Measurements from ENCODE around the gene MSI1.

Gene MSI1

DNA sequence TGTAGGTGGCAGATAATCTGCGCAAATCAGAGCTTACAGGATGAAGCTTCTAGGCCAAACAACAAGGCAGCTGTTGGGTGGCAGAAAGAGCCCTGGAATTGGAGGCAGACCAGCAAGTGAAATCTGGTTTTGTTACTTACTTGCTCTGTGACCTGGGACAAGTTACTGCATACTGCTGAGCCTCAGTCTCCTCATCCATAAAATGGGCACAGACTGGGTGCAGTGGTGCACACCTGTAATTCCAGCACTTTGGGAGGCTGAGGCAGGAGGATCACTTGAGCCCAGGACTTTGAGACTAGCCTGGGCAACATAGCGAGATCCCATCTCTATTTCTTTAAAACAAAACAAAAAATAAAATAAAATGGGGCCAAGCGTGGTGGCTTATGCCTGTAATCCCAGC is 37.6 kb upstream of the MSI1 start:
- TF ChIP-seq, protein P1, sequence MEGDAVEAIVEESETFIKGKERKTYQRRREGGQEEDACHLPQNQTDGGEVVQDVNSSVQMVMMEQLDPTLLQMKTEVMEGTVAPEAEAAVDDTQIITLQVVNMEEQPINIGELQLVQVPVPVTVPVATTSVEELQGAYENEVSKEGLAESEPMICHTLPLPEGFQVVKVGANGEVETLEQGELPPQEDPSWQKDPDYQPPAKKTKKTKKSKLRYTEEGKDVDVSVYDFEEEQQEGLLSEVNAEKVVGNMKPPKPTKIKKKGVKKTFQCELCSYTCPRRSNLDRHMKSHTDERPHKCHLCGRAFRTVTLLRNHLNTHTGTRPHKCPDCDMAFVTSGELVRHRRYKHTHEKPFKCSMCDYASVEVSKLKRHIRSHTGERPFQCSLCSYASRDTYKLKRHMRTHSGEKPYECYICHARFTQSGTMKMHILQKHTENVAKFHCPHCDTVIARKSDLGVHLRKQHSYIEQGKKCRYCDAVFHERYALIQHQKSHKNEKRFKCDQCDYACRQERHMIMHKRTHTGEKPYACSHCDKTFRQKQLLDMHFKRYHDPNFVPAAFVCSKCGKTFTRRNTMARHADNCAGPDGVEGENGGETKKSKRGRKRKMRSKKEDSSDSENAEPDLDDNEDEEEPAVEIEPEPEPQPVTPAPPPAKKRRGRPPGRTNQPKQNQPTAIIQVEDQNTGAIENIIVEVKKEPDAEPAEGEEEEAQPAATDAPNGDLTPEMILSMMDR (IDR thresholded peaks at IDR 0.05; ENCODE audit: borderline replicate concordance, insufficient read depth, low read depth, low read length), result no peak
- no peak overlapping the region for H3K4me3 ChIP-seq (ENCODE audit: low read depth, low read length)

DNA sequence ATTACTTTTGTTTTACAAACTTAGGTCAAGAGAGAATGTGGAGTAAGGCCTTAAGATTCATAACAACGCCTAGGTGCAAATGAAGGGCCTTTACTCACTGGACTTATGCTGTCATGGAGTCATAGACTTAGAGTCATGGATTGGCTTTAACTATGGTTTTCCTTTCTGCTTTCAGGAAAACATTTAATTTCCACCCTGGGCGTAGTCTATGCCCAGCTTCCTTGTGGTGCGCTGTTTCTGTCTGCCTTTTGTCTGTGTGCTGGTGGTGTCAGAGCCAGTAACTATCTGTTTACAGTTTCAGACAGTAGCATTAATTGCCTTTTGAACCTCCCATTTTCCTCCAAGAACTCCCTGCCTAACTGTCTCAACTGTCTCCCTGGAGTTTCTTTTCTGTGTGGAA is 37.1 kb upstream of the MSI1 start:
- H3K4me3 ChIP-seq (ENCODE audit: low read depth, low read length), result no peak overlapping the region
- TF ChIP-seq, protein P1 (IDR thresholded peaks at IDR 0.05; ENCODE audit: borderline replicate concordance, insufficient read depth, low read depth, low read length), result no peak

DNA sequence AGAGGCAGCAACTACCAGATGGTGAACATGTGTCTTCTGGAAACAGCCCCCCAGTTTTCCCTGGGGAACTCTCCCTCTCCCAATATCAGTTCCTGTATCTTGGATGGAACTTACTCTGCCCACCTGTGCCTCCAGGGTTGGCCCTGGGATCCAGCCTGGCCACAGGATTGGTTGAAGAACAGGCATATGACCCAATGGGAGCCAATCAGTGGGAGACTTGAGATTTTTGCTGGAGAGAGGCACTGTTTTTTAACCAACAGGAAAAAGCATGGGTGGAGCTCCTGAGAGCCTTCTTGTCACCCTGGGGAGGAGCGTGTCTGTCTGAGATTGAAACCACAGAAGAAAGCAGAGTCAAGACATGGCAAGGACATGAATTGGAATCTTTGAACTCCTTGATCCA is 35.3 kb upstream of the MSI1 start:
- no peak overlapping the region for H3K4me3 ChIP-seq (ENCODE audit: low read depth, low read length)
- TF ChIP-seq, protein P1 (IDR thresholded peaks at IDR 0.05; ENCODE audit: borderline replicate concordance, insufficient read depth, low read depth, low read length), result no peak

DNA sequence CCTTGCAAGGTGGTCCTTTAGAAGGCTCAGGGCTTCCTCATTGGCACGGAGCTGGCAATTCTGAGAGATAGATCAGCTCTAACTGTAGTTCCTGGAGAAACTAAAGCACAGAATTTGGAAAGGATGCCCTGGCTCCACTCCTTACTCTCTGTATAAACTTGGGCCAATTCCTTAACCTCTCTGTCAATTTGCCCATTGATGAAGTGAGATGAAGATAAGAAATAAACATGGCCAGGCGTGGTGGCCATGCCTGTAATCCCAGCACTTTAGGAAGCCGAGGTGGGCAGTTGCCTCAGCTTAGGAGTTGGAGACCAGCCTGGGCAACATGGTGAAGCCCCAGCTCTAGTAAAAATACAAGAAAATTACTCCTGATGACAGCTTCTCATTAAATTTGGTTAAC is 34.9 kb upstream of the MSI1 start:
- H3K4me3 ChIP-seq (ENCODE audit: low read depth, low read length), result no peak overlapping the region
- TF ChIP-seq, protein P1 (IDR thresholded peaks at IDR 0.05; ENCODE audit: borderline replicate concordance, insufficient read depth, low read depth, low read length), result no peak

DNA sequence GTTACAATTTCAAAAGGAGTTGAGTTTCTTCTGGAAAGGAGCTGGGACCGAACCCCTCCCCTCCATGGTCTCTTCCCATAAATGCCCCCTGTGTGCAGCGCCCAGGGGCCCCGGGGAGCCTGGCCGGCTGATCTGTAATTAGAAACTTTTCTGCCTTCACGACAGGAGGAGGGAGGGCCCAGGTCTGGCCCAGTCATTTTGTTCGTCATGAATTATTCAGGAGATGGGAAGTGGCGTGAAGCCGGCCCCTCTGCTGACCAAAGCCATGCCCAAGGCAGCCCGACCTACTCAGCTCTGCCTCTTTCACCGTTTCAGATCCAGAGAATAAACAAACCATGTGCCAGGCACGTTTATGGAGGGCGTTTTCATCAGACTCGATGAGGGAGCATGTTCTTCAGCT is 33.3 kb upstream of the MSI1 start:
- H3K4me3 ChIP-seq (ENCODE audit: low read depth, low read length), result no peak overlapping the region
- TF ChIP-seq, protein P1 (IDR thresholded peaks at IDR 0.05; ENCODE audit: borderline replicate concordance, insufficient read depth, low read depth, low read length), result no peak

DNA sequence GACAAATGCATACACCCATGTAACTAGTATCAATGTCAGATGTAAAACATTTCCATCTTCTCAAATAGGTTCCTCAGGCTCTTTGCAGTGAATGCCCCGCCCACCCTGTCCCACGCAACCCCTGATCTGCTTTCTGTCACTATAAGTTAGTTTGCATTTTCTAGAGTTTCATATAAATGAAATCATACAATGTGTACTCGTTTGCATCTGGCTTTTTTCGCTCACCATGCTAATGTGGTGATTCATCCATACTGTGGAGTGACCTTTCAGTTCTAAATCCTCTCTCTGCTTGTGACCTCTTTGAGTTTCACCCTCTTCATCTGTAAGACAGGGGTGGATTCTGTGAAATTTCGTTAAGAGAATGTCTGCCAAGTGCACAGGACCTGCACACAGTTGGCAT is 30.6 kb upstream of the MSI1 start:
- TF ChIP-seq, protein P1 (IDR thresholded peaks at IDR 0.05; ENCODE audit: borderline replicate concordance, insufficient read depth, low read depth, low read length), result no peak
- no peak overlapping the region for H3K4me3 ChIP-seq (ENCODE audit: low read depth, low read length)

DNA sequence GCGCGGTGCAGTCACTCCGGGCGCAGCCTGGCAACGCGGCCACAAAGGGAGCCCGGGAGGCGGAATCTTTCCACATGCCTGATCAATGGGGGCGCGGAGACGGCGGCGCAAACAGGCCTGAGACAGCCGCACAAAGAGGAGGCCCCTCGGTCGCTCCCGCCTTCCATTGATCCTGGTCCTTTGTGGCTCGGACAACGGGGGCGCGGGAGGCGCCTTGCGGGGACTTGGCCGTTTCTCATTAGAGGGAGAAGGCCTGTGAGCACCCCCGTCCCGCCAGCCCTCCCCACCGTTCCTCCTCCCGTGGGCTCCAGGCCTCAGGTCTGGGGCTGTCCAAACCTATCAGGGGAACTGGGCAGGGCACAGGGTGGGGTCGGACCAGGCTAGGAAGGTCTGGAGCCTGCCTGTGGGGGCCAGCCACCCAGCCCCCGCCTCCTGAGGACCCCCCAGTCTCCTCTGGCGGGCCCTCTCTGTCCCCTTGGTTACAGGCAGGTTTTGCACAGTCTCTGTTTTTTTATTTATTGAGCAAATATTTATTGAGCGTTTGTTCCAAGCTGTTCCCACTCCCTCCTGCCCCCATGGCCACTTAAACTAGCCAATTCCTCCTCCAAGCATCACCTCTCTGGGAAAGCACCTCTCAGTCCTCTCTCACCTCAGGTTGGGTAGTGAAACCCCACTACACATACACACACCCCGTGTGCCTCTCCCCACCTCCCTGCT is 29.0 kb upstream of the MSI1 start:
- TF ChIP-seq, protein P1 (IDR thresholded peaks at IDR 0.05; ENCODE audit: borderline replicate concordance, insufficient read depth, low read depth, low read length), result no peak

More for the DNA sequence above, 29.0 kb upstream of the MSI1 start:
- H3K4me3 ChIP-seq (ENCODE audit: low read depth, low read length), result no peak overlapping the region
